SK-N-SH (cell line): Measurements from ENCODE around the gene ARMH3. TPM values are rescaled to one million over a fixed set of nuclear protein-coding genes. Genes with fewer than 3 reads are reported as not detected.

Source experiments
- CTCF ChIA-PET: fragments of 300-600, 350-600 bp; formaldehyde crosslinking; extraction: SDS; loops from one replicate; lab custom pipeline; 2021; lab: Yijun Ruan, JAX
- POLR2A ChIA-PET: fragments of 350-600 bp; sonication (Branson Sonifier 250); formaldehyde crosslinking; extraction: SDS; loops from one replicate; lab custom pipeline; 2020; ENCODE audit warnings: antibody characterized with exemption, inconsistent platforms; lab: Yijun Ruan, JAX
- DNase-seq: peaks from one replicate; pipeline ENCODE4 v3.0.0; 2012
- H2AFZ ChIP-seq: fragments of 200-600 bp; sonication (generic); 2 replicates; pipeline ENCODE4 v1.8.1; 2016; ENCODE audit warnings: antibody characterized with exemption, mild to moderate bottlenecking, low read depth
- H3F3A ChIP-seq: fragments of 200-600 bp; sonication (generic); replicated peaks from 2 replicates; pipeline ENCODE3; 2016; ENCODE audit warnings: antibody characterized with exemption, mild to moderate bottlenecking; ENCODE audit not compliant: insufficient read depth
- H3K27ac ChIP-seq, 2 experiments: fragments of 200-500 bp in 1 of 2; fragments of 200-600 bp in 1 of 2; sonication (Bioruptor generic) in 1 of 2; sonication (generic), shearing (Covaris generic) in 1 of 2; 2 replicates each; pipeline versions ENCODE4 v1.5.1 to v1.6.1; 2014 to 2016; ENCODE audit warnings: low read depth in 2 of 2, inconsistent platforms in 1 of 2, low read length in 1 of 2, mild to moderate bottlenecking in 1 of 2, mixed read lengths in 1 of 2
- H3K27me3 ChIP-seq: fragments of 200-600 bp; sonication (generic), shearing (Covaris generic); 2 replicates; pipeline ENCODE4 v1.6.1; 2016; ENCODE audit warnings: mixed run types; ENCODE audit not compliant: insufficient read depth
- H3K36me3 ChIP-seq, 2 experiments: fragments of 200-500 bp in 1 of 2; fragments of 200-600 bp in 1 of 2; sonication (Bioruptor generic) in 1 of 2; sonication (generic) in 1 of 2; replicated peaks in 1 of 2; 2 replicates each; pipeline versions ENCODE3 to v1.5.1; 2014 to 2016; ENCODE audit warnings: low read length in 1 of 2, mild to moderate bottlenecking in 1 of 2; ENCODE audit not compliant: insufficient read depth in 2 of 2, control insufficient read depth in 1 of 2
- H3K4me1 ChIP-seq, 2 experiments: fragments of 200-500 bp in 1 of 2; fragments of 200-600 bp in 1 of 2; sonication (Bioruptor generic) in 1 of 2; sonication (generic), shearing (Covaris generic) in 1 of 2; 2 replicates each; pipeline versions ENCODE4 v1.5.1 to v1.6.1; 2014 to 2016; ENCODE audit warnings: low read depth in 1 of 2, low read length in 1 of 2, mixed run types in 1 of 2; ENCODE audit not compliant: insufficient read depth in 2 of 2, control insufficient read depth in 1 of 2
- H3K4me2 ChIP-seq: fragments of 200-600 bp; sonication (generic), shearing (Covaris generic); 2 replicates; pipeline ENCODE4 v1.6.1; 2017; ENCODE audit warnings: mixed run types
- H3K4me3 ChIP-seq, 2 experiments: fragments of 200-500 bp in 1 of 2; fragments of 200-600 bp in 1 of 2; sonication (Bioruptor generic) in 1 of 2; sonication (generic), shearing (Covaris generic) in 1 of 2; 2 replicates each; pipeline versions ENCODE4 v1.5.1 to v1.8.1; 2014 to 2016; ENCODE audit warnings: low read depth in 2 of 2, inconsistent platforms in 1 of 2, low read length in 1 of 2, mild to moderate bottlenecking in 1 of 2, mixed read lengths in 1 of 2, moderate library complexity in 1 of 2
- H3K79me2 ChIP-seq: fragments of 200-600 bp; sonication (generic); 2 replicates; pipeline ENCODE4 v1.8.1; 2017; ENCODE audit warnings: mild to moderate bottlenecking; ENCODE audit not compliant: insufficient read depth
- H3K9ac ChIP-seq: fragments of 200-600 bp; sonication (generic); 2 replicates; pipeline ENCODE4 v1.6.1; 2017; ENCODE audit warnings: mixed run types
- H3K9me2 ChIP-seq: fragments of 200-600 bp; sonication (generic); 2 replicates; pipeline ENCODE4 v1.6.1; 2017; ENCODE audit warnings: mixed run types
- H3K9me3 ChIP-seq: fragments of 200-600 bp; sonication (generic); 2 replicates; pipeline ENCODE4 v1.6.1; 2017; ENCODE audit warnings: mixed run types, mild to moderate bottlenecking, moderate library complexity
- H4K20me1 ChIP-seq: fragments of 200-600 bp; sonication (generic); 2 replicates; pipeline ENCODE4 v1.6.1; 2017; ENCODE audit warnings: mild to moderate bottlenecking, mixed run types; ENCODE audit not compliant: insufficient read depth
- CHD2 ChIP-seq: fragments of 150-350 bp; IDR thresholded peaks from 2 replicates; pipeline ENCODE4 v1.6.1; 2018; ENCODE audit warnings: low read length; ENCODE audit not compliant: partially characterized antibody
- CTCF ChIP-seq: fragments of 200-600 bp; sonication (generic); IDR thresholded peaks from 2 replicates; pipeline ENCODE4 v1.6.1; 2017; ENCODE audit warnings: antibody characterized with exemption, mild to moderate bottlenecking, moderate library complexity
- ELF1 ChIP-seq: IDR thresholded peaks from 2 replicates; pipeline ENCODE4 v1.4.0; 2012
- EP300 ChIP-seq, 2 experiments: IDR thresholded peaks; 2 replicates each; pipeline versions ENCODE4 v1.4.0 to v1.6.1; 2012; ENCODE audit warnings: borderline replicate concordance in 1 of 2, low read depth in 1 of 2, low read length in 1 of 2
- EZH2phosphoT487 ChIP-seq: fragments of 200-600 bp; sonication (generic); IDR thresholded peaks from 2 replicates; pipeline ENCODE4 v1.6.1; 2017; ENCODE audit warnings: low read depth, mixed run types, mild to moderate bottlenecking, antibody characterized with exemption, moderate library complexity, borderline replicate concordance
- FOXJ3 ChIP-seq: sonication (generic); formaldehyde crosslinking; IDR thresholded peaks from 2 replicates; pipeline ENCODE4 v1.5.1; 2020; ENCODE audit warnings: mild to moderate bottlenecking, missing genetic modification reagents
- GABPA ChIP-seq: IDR thresholded peaks from 2 replicates; pipeline ENCODE4 v1.4.0; 2012; ENCODE audit warnings: low read depth, mild to moderate bottlenecking
- GATA2 ChIP-seq: sonication (generic); formaldehyde crosslinking; IDR thresholded peaks from 2 replicates; pipeline ENCODE4 v1.5.0; 2020; ENCODE audit warnings: mild to moderate bottlenecking, missing genetic modification reagents
- JUND ChIP-seq: IDR thresholded peaks from 2 replicates; pipeline ENCODE4 v1.4.0; 2012
- NFIC ChIP-seq: IDR thresholded peaks from 2 replicates; pipeline ENCODE4 v1.4.0; 2012; ENCODE audit warnings: borderline replicate concordance
- POLR2AphosphoS5 ChIP-seq: IDR thresholded peaks from 2 replicates; pipeline ENCODE4 v1.6.1; 2012; ENCODE audit warnings: low read depth, low read length
- RAD21 ChIP-seq: IDR thresholded peaks from 2 replicates; pipeline ENCODE4 v1.6.1; 2012; ENCODE audit warnings: mild to moderate bottlenecking, low read length
- REST ChIP-seq: IDR thresholded peaks from 2 replicates; pipeline ENCODE4 v1.6.1; 2012; ENCODE audit warnings: mild to moderate bottlenecking, low read depth, low read length, moderate library complexity
- RXRA ChIP-seq: IDR thresholded peaks from 2 replicates; pipeline ENCODE4 v1.4.0; 2012; ENCODE audit warnings: low read depth, mild to moderate bottlenecking, borderline replicate concordance
- SIN3A ChIP-seq: IDR thresholded peaks from 2 replicates; pipeline ENCODE4 v1.6.1; 2012; ENCODE audit warnings: low read depth, mild to moderate bottlenecking, low read length, moderate library complexity, borderline replicate concordance
- TAF1 ChIP-seq: IDR thresholded peaks from 2 replicates; pipeline ENCODE4 v1.6.1; 2012; ENCODE audit warnings: low read depth, mild to moderate bottlenecking, low read length, moderate library complexity, borderline replicate concordance
- TCF12 ChIP-seq: IDR thresholded peaks from 2 replicates; pipeline ENCODE4 v1.4.0; 2012
- TEAD4 ChIP-seq: IDR thresholded peaks from 2 replicates; pipeline ENCODE4 v1.4.0; 2012; ENCODE audit warnings: mild to moderate bottlenecking, borderline replicate concordance; ENCODE audit not compliant: insufficient read depth
- USF1 ChIP-seq: IDR thresholded peaks from 2 replicates; pipeline ENCODE4 v1.4.0; 2012; ENCODE audit warnings: low read depth, borderline replicate concordance
- USF2 ChIP-seq: fragments of 150-350 bp; IDR thresholded peaks from 2 replicates; pipeline ENCODE4 v1.6.1; 2017; ENCODE audit warnings: antibody characterized with exemption, low read length, low read depth, borderline replicate concordance
- YY1 ChIP-seq: IDR thresholded peaks from 2 replicates; pipeline ENCODE4 v1.4.0; 2012; ENCODE audit warnings: low read depth, mild to moderate bottlenecking
- WGBS: methylation state at CpG from one replicate; pipeline ENCODE4 v1.1.6; 2017; ENCODE audit warnings: low lambda C conversion rate; 5-methylcytosine and 5-hydroxymethylcytosine counted together
- polyA plus RNA-seq, 3 experiments: library from polyadenylated mRNA; depleted of rRNA; stranded (reverse); fragments of >200 nt; gene quantifications; 2 replicates each; pipeline ENCODE4 v1.2.3, GENCODE V29; 2012
- TF ChIP-seq, protein P1 (sequence below): IDR thresholded peaks from 2 replicates; pipeline ENCODE4 v1.4.0; 2012; ENCODE audit warnings: low read depth

Gene ARMH3
- polyA plus RNA-seq, 1 of the 3 experiments (the other 2 are of a cell fraction): 12.1 TPM

DNA sequence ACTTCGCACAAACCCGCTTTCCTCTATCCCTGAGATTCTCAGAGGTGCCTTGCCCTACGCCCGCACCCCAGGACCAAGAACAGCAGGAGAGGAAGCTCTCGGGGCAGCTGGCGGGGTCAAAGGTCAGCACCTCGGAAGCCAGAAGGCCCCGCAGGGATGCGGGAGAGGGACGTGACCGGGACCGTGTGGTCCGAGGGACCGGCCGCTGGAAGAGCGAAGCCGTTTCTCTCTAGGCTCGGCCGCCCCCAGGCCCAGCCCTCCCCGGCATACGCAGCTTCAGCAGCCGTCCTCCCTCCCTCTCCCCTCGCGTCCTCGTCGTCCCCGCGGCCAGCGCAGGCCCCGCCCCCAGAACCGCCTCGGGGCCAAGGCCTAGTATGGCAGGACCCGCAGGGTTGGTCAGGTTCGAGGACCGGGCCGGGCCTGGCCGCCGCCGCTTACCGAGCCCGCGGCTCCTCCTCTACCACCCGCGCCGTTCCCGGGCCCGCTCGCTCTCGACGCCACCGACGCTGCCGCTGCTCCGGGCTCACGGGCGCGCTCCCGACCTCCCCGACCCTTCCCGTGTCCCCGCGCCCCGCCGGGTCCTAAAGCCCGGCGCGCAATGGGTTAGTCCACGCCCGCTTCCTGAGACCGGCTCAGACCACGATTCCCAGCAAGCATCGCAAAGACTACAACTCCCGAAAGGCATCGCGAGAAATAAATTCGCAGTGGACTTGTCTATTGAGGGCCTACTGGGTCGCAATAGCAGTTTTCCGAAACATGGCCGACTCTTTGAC, at the start of gene ARMH3 (continued):
- peak; percentile 51; the same call in 1 of the 2 replicates for TF ChIP-seq FOXJ3 (CRISPR knock-in tag)
- peak; percentile 70; the same call in 1 of the 2 replicates for TF ChIP-seq TAF1
- TF ChIP-seq USF2: no peak
- TF ChIP-seq, protein P1, sequence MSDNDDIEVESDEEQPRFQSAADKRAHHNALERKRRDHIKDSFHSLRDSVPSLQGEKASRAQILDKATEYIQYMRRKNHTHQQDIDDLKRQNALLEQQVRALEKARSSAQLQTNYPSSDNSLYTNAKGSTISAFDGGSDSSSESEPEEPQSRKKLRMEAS: peak; percentile 54; the same call in 1 of the 2 replicates
- TF ChIP-seq SIN3A: peak; percentile 89
- no peak for TF ChIP-seq EP300 (IDR thresholded peaks at IDR 0.05; ENCODE audit: borderline replicate concordance in 1 of 2, low read depth in 1 of 2, low read length in 1 of 2)
- TF ChIP-seq GABPA: peak; percentile 47
- TF ChIP-seq REST: no peak
- TF ChIP-seq YY1: peak; percentile 86

DNA sequence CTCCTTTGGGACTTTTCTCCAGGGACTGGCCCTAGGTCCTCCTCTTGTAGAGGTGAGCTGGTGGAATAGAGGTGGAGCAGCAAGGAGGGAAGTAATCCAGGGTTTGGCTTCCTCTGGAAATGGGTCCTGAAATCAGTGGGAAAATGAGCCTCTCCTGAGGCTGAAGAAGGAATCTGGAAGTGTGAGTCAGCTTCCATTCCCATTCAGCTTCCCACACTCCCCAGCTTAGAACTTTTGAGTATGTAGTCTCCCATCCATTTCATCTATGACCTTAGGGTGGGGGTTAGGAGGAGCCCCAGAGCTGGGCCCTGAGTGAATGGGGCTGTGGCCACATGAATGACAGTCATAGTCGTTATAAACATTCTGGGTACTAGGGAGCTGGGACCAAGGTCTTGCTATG, 46.4 kb upstream of the ARMH3 start:
- 100% methylated on average over 1 of the region's 1 CpG for WGBS
- Histone ChIP-seq H3K9me3 (no peaks in the 10 kb centered on the region), H3K4me1 (no peaks in the 10 kb centered on the region), H3K27me3 (no peaks in the 10 kb centered on the region), H3F3A (peaks cover 10% of the 10 kb centered on the region), H3K9me2 (no peaks in the 10 kb centered on the region), H4K20me1 (no peaks in the 10 kb centered on the region), H3K79me2 (no peaks in the 10 kb centered on the region), H3K4me3 (no peak overlapping the region), H3K9ac (no peak overlapping the region), H3K27ac (no peak overlapping the region), H2AFZ (no peak overlapping the region), H3K36me3 (peaks cover 16 to 17% of the 10 kb centered on the region in 2 experiments), H3K4me2 (no peak overlapping the region)
- no peak for TF ChIP-seq RAD21
- TF ChIP-seq GATA2 (CRISPR knock-in tag): no peak
- no peak for TF ChIP-seq USF1
- TF ChIP-seq SIN3A: no peak
- TF ChIP-seq EZH2phosphoT487: no peak
- no peak for TF ChIP-seq TEAD4
- TF ChIP-seq JUND: no peak
- TF ChIP-seq GABPA: no peak
- no peak for TF ChIP-seq FOXJ3 (CRISPR knock-in tag)
- no peak for TF ChIP-seq NFIC
- TF ChIP-seq RXRA: no peak
- TF ChIP-seq TCF12: no peak
- no peak for TF ChIP-seq ELF1
- TF ChIP-seq CTCF: no peak
- no peak for TF ChIP-seq POLR2AphosphoS5
- no peak for TF ChIP-seq CHD2
- DNase-seq: no peak
- ChIA-PET POLR2A (interaction anchor here (0.6 kb wide), 1 partner anchor 83 kb away, joined by 3 read pairs; no protein-coding TSS in a partner anchor), CTCF (interaction anchor here (2.7 to 5.2 kb wide), 2 partner anchors 10 to 29 kb away, joined by 12 to 38 read pairs; no protein-coding TSS in a partner anchor)
